Measurements from ENCODE around the gene PPFIA1.

The PPFIA1 gene

GRCh38 chr11:70419307-70420007 is 149.0 kb downstream of the PPFIA1 start:
- DNase-seq = no peak

- DNase-seq = no peak
Observed at GRCh38 chr11:70420008-70420464, 149.5 kb downstream of the PPFIA1 start.

DNA sequence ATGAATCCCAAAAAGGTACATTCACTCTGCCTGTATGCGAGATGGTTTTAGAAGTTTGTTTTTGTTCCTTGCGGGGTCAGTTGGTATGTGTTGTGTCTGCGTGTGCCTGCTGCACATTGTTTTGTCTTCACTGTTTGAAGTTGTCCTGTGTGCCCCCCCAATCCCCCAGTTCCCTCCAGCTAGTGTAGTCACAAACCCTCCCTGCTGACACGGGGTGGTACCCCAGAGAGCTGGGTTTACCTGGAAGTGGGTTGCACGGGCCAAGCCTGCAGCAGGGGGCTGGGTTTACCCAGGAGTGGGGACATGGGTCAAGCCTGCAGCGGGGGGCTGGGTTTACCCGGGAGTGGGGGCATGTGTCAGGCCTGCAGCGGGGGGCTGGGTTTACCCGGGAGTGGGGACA is 150.0 kb downstream of the PPFIA1 start:
- no peak for DNase-seq

- no peak for DNase-seq
Observed at GRCh38 chr11:70421123-70421522, 150.6 kb downstream of the PPFIA1 start.

DNA sequence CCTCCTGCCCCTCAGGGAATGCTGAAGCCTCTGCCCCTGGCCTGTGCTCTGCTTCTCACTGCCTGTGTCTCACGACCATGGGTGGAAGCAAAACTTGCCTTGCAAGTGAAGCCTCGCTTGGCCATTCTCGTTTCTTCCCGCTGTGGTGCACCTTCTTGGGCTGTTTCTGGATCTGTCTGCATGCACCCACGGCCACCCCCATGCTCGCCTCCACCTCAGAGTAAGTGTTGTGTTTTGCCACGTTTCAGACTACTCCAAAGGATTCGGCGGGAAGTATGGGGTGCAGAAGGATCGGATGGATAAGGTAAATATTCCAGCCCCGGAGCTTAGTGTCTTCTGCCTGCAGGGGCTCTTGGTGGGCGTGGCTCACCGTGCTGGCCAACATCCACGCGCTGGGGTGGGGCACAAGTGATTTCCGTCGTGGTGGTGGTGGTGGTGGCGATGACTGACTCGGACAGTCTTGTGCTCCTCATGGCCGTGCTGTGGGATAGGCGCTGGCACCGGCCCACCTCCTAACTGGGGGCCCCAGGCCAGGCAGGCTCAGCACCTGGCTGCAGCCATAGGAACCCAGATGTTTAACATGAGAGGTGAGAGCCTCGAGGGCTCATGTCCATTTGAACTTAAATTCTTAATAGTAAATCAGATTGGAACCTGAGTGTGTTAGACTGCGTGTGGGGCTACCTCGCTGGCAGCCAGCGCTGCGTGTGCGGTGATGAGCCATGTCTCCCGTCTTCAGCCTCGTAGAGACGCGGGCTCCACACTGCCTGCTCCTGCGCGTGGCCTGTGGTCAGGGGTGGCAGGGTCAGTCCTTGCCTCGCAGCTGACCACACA is 152.4 kb downstream of the PPFIA1 start:
- DNase-seq = no peak

- DNase-seq = no peak
Observed at GRCh38 chr11:70423523-70424505, 153.3 kb downstream of the PPFIA1 start.

GRCh38 chr11:70424765-70425344 is 154.4 kb downstream of the PPFIA1 start:
- DNase-seq = no peak

DNA sequence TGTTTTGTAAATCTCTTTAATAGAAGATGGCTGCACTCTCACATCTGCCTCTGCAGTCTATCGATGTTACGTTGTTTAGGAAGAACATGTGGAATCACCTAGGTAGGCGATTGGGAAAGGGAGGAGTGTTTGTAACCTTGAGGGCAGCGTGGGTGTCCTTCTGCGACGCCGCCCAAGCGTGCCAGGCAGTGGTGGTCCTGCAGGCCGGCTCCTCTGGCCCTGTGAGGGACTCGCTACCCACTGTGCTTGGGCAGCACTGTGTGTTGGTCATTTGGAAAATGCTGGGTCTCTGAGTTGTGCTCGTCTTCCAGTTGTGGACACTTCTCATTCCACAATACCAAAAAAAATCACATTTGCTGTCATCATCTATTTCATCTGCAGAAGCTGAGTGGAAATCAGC is 156.9 kb downstream of the PPFIA1 start:
- DNase-seq = no peak

DNA sequence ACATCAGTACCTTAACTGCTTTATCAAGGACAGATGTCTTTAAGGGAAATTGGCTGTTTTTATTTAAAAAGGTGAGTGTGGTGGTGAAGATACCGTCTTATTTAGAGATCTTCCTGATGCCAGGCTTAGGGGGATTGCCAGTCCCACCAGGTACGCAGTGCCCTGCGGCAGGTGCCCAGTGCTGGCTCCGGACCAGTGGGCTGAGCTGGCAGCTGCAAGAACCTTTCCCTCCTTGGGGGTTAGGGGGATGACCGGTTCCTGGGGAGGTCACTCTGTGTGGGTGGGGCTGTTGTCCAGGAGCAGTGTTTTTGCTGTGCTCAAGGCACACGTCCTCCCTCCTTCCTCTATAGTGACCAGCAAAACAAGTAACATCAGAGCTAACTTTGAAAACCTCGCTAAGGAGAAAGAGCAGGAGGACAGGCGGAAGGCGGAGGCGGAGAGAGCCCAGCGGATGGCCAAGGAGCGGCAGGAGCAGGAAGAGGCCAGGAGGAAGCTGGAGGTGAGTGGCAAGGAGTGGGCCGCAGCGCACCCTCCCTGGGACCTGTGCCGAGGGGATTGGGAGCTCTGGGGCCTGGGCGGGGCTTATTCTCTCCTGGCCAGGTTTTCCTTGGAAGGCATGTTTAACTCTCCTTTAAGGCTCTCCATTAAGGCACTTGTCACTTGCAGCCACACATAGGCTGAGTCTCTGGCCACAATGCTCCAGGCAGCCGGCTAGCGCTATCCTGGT is 158.4 kb downstream of the PPFIA1 start:
- DNase-seq = no peak

GRCh38 chr11:70429428-70429705 is 158.9 kb downstream of the PPFIA1 start:
- no peak for DNase-seq

DNA sequence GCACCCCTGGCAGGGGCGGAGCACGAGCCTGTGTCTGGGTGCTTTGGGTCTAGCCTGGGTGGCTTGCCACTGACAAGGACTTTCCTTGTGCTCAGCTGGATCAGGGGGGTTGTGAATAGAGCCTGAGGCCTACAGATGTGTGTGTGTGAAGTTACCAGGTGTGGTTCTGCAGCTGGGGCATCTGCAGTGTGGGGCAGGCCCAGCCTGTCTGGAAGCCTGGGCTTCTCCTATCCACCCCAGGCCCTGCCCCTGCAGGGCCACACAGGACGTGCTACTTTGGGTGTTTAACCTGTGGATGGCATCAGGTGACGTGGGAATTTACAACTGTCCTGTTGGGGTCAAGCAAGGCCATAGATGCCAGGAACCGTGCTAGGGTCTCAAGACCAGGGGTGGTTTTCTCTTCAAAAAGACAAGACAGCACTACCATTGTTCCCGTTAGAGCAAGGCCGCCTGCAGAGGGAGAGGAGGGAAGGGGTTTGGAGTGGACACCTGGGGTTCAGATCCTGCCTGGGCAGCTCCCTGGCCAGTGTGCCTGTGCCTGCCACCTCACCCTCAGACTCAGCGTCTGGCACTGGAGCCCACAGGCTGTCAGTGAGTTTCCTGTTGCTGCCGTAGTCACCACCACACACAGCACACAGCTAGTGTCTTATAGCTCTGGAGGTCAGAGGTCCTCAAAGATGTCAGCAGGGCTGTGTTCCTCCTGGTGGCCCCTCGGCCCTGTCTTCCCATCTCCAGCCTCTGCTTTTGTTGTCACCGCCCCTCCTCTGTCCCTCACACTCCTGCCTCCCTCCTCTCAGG is 159.4 kb downstream of the PPFIA1 start:
- no peak for DNase-seq

DNA sequence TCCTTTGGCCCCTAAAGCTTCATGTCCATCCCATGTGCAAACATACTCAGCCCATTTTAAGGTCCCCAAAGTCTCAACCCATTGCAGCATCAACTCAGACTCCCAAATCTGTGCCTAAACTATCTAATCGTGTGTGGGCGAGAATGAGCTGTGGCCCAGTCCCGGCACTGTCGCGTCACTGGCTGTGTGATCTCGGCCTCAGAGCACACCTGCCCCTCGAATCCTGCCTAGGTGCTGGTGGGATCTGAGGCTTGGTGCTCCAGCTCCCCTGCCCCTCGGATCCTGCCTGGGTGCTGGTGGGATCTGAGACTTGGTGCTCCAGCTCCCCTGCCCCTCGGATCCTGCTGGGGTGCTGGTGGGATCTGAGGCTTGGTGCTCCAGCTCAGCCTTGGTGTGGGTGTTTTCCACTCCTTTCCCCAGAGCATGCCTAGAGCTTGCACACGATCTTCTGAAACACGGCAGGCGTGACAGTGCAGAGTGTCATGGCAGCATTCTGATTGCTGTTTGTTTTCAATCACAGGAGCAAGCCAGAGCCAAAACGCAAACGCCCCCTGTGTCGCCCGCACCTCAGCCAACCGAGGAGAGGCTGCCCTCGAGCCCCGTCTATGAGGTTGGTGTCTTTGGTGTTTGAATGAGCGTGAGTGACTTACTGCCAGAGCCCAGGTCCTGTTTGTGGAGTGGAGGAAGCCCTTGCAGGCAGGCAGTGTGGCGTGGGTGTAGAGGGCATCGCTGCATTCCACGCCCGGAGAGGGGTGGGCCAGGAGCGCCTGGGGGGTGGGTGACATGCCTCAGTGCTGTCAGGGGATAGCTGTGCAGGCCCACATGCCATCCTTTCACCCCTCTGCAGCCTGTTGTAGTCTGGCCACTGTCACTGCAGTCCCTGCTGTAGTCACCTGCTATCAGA is 160.4 kb downstream of the PPFIA1 start:
- DNase-seq = no peak

GRCh38 chr11:70431611-70432010 is 161.1 kb downstream of the PPFIA1 start:
- no peak for DNase-seq

- DNase-seq = no peak
Observed at GRCh38 chr11:70432065-70432464, 161.6 kb downstream of the PPFIA1 start.

- no peak for DNase-seq
Observed at GRCh38 chr11:70432580-70432979, 162.1 kb downstream of the PPFIA1 start.

- no peak for DNase-seq
Observed at GRCh38 chr11:70433038-70433437, 162.5 kb downstream of the PPFIA1 start.

GRCh38 chr11:70433526-70433925 is 163.0 kb downstream of the PPFIA1 start:
- DNase-seq = no peak
